B cell (primary cell): ENCODE data around the gene FIZ1.

ENCODE experiments used
- EZH2 ChIP-seq: IDR thresholded peaks from 2 replicates; pipeline ENCODE4 v1.6.1; 2012; ENCODE audit warnings: borderline replicate concordance, low read depth, mild to moderate bottlenecking, moderate library complexity, low read length; ENCODE audit not compliant: insufficient read depth, poor library complexity, severe bottlenecking
- TF ChIP-seq, protein P1 (sequence below): fragments of 200-600 bp; IDR thresholded peaks from one replicate; pipeline ENCODE4 v1.8.0; 2022; ENCODE audit warnings: antibody characterized with exemption, mild to moderate bottlenecking

DNA sequence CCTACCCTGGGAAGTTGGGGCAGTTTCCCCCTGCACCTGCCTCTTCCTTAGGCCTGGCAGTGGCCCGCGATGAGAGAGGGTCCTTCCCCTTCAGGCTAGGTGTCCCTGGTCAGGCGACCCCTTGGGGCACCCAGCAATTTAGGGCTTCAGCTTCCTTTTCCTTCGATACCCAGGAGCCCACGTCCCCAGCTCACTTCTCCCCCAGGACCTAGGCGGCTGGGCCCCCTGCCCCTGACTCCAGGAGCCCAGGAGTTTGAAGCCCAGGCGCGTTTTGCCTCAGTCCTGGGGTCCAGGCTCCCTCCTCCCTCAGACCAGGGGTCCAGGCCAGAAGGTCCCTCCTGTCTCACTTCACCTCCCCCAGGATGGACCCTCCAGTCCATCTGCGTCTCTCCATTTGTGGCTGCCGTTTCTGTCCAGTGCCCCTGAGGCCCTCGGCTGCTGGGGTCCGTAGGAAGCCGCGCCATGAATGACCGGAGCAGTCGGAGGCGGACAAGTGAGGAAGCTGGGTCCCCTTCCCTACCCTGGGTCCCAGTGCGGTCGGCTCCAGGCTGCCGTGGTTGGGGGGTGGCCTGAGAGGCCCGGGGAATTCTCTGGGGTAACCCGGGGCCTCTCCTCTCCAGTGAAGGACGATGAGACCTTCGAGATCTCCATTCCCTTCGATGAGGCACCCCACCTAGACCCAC, 49.4 kb upstream of the FIZ1 start:
- TF ChIP-seq, protein P1, sequence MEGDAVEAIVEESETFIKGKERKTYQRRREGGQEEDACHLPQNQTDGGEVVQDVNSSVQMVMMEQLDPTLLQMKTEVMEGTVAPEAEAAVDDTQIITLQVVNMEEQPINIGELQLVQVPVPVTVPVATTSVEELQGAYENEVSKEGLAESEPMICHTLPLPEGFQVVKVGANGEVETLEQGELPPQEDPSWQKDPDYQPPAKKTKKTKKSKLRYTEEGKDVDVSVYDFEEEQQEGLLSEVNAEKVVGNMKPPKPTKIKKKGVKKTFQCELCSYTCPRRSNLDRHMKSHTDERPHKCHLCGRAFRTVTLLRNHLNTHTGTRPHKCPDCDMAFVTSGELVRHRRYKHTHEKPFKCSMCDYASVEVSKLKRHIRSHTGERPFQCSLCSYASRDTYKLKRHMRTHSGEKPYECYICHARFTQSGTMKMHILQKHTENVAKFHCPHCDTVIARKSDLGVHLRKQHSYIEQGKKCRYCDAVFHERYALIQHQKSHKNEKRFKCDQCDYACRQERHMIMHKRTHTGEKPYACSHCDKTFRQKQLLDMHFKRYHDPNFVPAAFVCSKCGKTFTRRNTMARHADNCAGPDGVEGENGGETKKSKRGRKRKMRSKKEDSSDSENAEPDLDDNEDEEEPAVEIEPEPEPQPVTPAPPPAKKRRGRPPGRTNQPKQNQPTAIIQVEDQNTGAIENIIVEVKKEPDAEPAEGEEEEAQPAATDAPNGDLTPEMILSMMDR: no peak
- TF ChIP-seq EZH2: no peak
